ENCODE results near the gene ADAM19. TPM values are rescaled to one million over a fixed set of nuclear protein-coding genes. Genes with fewer than 3 reads are reported as not detected.
"Not testable (repeated sequence)": the region's sequence is repeated elsewhere in the genome, so short reads cannot be mapped to it uniquely, and the experiment has no call there.

ADAM19 gene
- total RNA-seq, 1 donor from 2014 or later, result 30.0 TPM

DNA sequence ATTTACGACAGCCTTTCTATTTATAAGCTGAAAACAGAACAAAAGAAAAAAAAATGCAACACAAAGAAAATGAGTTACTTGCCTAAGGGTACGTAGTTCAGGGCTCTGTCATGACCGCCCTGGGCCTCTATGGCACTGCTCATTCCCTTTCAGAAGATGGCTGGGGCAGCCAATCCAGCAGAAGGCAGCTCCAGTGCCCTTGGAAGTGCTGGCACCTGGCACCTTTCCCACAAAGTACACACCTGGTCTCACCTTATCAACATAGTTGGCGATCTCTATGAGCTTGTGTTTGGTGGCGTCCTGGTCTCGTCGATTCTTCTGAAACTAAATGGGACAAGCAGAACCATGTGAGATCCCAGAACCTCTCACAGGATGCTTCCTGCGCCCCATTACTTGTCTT lies 62.4 kb downstream of the ADAM19 start:
- no peak for DNase-seq

DNA sequence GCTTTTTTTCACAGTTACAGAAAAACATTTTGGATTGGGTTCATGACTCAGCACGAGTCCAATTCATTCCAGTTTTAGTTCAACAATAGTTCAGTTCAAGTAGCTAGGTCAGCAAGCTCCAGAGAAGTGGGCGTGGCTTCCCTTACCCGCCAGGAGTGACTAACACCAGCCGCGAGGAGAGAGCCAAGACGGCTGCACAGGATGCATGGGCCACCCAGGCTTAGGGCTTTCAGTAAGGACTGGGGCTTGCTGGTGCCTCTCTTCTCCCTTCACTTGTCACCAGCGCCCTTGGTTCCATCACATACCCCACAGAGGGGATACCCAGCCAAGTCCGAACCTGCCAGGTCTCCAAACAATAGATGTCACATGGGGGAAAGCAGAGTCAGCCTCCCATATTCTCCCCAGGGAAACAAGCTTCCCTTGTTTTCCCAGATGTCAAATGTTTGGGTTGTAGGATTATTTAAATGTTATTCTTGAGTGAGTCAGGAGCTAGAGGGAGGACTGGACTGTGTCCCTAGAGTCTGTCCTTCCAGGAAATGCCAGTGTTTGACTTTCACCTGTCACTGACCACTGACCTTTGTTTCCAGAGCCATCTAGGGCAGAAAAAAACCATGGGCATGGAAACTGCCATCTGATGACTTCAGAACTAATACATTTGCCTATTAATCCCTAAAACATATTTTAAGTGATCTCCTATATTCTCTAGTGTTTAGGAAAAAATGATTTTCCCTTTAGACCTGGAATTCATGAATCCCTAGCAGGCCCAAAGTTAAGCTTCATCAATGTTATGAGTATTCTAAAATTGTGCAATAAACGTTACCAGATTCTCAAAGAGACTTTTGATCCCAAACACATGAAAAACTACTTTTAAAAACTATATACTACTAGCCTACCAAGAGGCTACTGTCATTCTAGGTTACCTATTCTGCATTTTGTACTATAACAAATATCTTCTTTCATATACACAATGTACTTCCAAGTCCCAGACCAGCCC lies 63.6 kb downstream of the ADAM19 start:
- peak; percentile 97 for DNase-seq

DNA sequence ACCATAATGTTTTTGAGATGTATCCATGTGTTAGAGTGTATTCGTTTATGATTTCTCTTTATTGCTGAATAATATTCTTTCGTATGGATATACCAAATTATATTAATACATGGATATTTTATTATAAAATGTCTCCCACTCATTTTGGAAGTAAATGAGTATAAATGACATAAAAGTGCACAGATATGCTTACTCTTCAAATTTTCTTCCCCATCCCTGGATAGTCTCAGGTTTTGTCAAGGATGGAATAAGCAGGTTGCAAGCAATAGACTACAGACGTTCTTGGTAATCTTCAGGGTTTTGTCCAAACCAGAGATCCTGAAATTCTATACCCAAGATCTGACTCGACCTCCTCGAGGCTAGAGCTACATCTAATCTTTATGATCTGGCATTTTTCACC lies 64.9 kb downstream of the ADAM19 start:
- DNase-seq, result no peak

DNA sequence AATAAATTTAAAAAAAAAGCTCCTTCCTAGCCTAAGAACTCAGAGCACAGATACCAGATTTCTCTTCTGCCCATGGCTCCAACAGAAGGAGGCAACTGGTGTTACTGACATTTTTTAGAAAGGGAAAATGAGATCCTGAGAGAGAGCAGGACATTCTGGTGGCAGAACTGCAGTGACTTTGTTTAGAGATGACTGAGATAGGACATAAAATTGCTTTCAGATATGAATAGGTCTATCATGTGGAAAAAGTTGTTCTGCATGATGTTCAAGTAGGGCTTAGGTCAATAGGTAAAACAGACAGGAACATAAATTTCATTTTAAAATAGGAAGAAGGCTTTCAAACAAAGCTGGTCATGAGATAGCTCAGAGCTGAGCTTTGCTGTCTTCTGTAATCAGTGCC lies 66.0 kb downstream of the ADAM19 start:
- no peak for DNase-seq

DNA sequence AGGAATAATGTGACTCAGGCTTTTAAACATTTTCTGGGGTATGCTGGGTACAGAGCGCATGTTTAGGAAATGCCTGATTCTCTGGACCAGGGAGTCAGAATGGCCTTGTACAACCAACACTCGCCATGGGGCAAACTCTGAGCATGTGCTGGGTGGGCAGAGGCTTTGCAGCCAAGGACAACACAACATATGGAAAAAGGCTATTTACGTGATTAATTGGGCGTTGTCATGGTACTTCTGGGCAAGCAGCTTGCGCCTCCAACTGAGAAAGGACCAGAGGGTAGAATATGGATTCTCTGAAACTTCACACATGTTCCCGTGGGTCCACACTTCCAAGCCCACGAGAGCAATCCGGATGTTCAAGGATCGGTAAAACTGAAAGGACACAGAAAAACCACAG lies 66.5 kb downstream of the ADAM19 start:
- DNase-seq, result no peak

- peak; percentile 84 for DNase-seq
Measured at GRCh38 chr5:157506981-157507780, 68.4 kb downstream of the ADAM19 start.

DNA sequence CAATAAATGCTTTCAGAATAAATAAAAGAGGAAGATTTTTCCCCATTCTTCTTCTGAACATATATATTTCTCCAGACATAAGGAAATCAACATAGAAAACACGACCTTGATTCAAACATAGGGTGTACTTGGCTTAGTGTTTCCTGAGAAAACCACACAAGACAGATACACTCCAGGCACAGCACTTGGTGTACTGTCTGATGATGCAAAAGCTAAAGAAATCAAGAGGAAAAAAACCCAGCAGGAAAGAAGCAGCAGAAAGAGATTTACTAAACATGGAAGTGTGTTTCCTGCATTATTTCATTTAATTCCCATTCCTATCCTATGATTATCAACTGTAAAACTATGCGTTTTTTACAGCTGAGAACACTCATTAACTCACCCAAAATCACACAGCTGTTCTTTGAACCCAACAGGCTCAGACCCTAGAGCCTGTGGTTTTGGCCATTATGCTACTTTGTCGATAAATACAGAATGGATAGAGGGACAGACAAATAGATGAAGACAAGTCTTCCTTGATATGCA lies 69.4 kb downstream of the ADAM19 start:
- no peak for DNase-seq

GRCh38 chr5:157505496-157505895 lies 70.1 kb downstream of the ADAM19 start:
- DNase-seq, result no peak

DNA sequence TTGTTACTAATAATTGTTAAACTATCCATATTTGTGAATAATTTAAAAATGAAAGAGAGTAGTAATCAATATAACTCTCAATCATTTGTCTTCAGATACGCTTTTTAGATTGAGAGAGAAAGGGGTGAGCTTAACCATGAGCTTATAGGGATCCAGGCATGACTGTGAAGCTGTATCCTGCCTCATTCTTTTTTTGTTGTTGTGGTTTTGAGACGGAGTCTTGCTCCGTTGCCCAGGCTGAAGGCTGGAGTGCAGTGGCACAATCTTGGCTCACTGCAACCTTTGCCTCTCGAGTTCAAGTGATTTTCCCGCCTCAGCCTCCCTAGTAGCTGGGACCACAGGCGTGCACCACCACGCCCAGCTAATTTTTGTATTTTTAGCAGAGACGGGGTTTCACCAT lies 71.5 kb downstream of the ADAM19 start:
- no peak for DNase-seq

DNA sequence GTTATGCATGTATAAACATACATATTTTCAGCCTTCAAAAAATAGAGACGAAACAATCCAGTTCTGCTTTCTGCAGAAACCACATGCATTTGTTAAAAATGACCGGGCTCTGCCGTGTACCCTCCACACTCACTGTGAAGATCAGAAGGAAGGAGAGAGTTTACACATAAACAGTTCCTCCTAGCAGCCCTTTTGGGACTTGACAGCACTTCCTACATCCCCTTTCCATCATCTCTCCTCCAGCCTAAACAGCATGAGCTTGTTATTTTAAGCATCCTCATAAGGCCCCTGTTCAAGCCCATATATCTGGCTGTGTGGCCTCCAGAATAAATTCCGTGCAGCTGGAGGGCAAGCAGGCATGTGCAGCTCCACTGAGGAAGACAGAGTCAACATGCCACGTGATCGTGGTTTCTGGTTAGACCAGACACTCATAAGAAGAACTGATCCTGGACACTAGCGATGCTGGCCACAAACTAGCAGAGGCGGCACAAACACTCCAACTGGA lies 73.4 kb downstream of the ADAM19 start:
- no peak for DNase-seq

DNA sequence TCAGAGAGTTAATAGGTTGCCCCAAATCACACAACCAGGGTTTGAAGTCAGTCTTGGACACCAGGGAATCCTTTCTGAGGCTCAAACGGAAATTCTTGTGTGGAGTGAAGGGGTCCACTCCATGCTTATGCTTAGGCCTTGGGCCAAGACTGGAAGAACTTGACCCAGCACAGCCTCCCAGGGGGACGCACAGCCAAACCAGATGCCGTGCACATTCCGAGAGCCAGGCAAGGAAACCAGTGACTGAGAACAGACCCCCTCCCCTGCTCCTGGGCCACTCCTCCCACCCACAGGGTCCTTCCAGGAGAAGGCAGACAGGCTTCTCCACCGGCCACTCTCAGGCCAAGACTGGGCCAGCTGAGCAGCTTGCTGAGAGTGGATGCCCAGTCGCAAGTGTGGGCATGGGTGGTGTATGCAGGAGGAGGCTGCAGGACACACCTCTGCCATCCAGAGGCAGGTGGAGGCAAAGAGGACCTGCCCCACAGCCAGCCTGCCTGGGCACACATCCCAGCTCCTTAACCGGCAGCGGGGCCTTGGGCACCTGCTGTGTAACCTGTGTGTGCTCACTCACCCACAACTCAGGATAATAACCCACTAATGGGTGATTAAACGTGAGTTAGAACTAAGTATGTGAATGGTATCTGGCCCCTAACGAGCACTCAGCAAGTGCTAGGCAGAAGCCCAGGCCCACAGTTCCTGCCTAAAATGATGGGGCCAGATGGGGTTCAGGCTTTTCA lies 77.5 kb downstream of the ADAM19 start:
- DNase-seq, result no peak

DNA sequence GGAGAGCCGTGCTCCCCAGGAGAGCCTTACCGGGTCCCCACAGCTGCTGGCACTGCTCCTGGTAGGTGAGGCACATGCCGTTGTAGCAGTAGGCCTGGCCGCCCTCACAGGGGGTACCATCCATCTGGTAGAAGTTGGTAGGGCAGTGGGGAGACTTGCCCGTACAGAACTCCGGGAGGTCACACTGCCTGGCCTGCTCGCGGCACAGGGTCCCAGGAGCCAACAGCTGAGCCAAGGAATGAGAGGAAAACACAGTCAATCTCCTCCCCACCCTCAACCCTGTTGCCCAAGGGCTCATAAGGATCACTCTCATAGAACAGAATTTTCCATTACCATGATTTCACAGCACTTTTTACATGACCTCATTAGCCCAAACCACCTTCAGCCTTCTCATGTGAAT lies 78.7 kb downstream of the ADAM19 start:
- no peak for DNase-seq

GRCh38 chr5:157494178-157494832 lies 81.3 kb downstream of the ADAM19 start:
- DNase-seq, result no peak

GRCh38 chr5:157492886-157493285 lies 82.7 kb downstream of the ADAM19 start:
- no peak for DNase-seq

DNA sequence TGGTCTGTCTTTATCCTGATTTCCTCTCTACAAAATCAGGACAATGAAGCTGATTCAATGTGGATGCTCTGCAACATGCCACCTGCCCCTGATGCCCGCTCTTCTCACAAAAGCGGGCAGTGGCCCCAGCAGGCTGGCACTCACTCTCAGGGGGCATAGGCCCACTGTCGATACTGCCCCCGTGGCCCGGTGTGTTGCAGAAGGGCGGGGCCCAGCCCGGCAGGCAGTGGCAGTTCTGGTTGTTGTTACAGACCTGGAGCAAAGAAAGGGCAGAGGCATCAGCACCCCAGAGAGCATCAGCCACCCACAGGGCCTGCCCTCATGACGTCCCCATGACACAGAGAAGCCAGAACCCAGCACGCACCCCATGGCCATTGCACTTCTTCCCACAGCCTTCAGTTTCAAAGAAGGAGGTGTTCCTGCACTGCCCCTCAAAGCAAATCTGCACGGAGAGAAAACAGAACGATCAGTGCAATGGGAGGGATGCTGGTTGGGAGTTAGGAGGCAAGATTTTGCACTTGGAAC lies 84.0 kb downstream of the ADAM19 start:
- DNase-seq, result no peak

- DNase-seq, result no peak
Measured at GRCh38 chr5:157487358-157487757, 88.2 kb downstream of the ADAM19 start.

GRCh38 chr5:157486861-157487260 lies 88.7 kb downstream of the ADAM19 start:
- DNase-seq, result no peak

DNA sequence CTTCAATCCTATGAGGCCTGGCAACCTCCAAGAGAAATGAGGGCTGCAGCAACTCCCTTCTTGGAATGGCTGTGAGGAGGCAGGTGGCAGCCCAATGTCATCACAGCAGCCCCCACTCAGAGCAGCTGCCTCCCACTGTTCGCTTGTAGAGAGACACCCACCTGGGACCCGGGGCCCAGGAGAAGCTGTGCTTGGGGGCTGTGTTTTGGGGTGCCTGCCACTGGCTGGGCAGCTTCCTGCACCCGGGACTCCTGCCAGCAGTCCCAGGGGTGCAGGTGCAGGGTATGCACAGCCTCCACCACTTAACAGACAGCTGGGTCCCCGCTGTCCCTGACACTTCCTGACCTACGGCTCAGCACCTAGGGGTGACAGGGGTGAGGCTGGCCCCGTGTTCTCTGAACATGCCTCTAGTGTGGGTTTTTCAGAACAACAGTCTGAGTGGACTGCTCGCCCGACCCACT lies 89.3 kb downstream of the ADAM19 start:
- no peak for DNase-seq

DNA sequence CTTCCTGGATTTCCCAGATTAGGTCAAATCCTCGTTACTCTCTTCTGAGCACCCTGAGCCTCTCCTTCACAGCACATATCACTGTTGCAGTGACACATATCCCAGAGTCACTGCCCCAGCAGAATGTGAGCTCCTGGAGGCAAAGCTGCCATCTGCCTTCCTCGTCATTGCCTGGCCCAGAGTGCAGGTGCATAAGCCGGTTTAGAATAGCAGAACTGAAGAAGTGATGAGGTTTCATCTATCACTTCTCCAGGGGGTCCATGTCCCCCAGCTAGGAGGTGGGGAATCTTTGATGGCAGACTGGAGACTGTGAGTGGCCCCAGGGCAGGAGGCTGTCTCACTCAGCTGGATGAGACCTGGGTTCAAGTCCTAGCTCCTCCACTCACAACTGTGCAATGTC lies 89.8 kb downstream of the ADAM19 start:
- DNase-seq, result no peak

GRCh38 chr5:157485340-157485739 lies 90.2 kb downstream of the ADAM19 start:
- DNase-seq, result no peak

GRCh38 chr5:157484768-157485167 lies 90.8 kb downstream of the ADAM19 start:
- no peak for DNase-seq

DNA sequence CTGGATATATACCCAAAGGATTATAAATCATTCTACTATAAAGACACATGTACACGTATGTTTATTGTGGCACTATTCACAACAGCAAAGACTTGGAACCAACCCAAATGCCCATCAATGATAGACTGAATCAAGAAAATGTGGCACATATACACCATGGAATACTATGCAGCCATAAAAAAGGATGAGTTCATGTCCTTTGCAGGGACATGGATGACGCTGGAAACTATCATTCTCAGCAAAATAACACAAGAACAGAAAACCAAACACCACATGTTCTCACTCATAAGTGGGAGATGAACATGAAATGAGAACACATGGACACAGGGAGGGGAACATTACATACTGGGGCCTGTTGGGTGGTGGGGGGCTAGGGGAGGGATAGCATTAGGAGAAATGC lies 92.9 kb downstream of the ADAM19 start:
- DNase-seq, result not testable (repeated sequence)

All from dermis blood vessel endothelial cell (primary cell).